ENCODE data around the gene ACOX2.

ACOX2 gene

DNA sequence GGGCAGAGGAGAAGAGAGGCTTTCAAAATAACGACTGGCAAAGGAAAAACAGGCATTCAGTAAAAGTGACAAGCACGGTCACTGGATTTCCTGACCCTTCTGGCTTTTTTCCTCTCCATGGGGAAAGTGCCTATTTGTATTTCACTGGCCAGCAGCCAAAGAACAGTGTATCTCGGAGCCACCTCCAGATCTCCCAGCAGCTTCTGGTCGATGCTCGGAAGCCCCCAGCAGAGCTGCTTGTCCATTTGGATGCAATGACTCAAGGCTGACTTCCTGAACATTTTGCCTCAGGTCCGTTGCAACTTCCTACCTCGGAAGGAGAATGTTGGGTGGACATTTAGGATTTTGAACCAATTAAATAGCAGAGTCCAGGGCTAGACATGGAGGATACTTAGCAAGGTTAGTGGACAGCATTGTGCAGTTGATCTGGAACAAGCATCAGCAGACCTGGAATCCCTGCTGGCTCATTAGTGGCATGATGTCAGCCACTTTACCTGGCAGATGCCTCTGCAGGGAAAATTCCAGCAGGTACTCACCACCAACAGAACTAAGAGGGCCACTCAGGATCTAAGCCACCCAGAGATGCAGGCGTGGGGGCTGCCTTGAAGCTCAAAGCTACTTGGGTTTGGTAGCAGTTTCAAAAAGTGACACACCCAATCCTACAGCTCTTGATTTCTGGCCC is 39.1 kb upstream of the ACOX2 start:
- Histone ChIP-seq H3K4me1 (ENCODE audit: control insufficient read depth, insufficient read depth, low read length) (peaks cover 53% of the 10 kb centered on the region), H3K27me3 (ENCODE audit: control insufficient read depth, insufficient read depth, low read length, poor library complexity, severe bottlenecking) (peaks cover 3% of the 10 kb centered on the region), H3K4me3 (ENCODE audit: insufficient read depth, low read depth, low read length) (no peak overlapping the region), H3K27ac (ENCODE audit: insufficient read depth, low read depth, low read length, poor library complexity, severe bottlenecking) (no peak overlapping the region), H3K9me3 (ENCODE audit: control insufficient read depth, low read length) (no peaks in the 10 kb centered on the region), H3K36me3 (ENCODE audit: control insufficient read depth, insufficient read depth, low read length) (no peaks in the 10 kb centered on the region)
- WGBS, 2 experiments: 77 to 79% methylated on average over 8 of the region's 8 CpGs

DNA sequence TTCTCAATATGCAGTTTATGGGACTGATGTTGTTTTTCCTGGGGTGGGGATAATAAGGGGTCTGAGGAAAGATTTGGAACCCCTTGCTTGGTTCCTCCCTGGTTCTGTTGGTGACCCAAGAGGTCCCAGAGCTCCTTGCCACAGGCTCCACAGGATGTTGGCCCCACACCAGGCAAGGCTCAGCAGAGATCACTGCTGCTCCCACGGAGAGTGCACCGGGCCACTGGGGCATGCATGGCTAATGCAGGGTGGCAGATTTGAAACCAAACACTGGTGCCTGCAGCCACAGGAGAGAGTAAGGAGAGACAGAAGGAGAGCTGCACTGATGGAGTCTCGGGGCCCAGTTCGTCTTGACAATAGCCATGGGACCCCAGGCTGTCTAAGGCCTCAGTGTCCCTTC is 37.7 kb upstream of the ACOX2 start:
- Histone ChIP-seq H3K36me3 (ENCODE audit: control insufficient read depth, insufficient read depth, low read length) (no peaks in the 10 kb centered on the region), H3K4me1 (ENCODE audit: control insufficient read depth, insufficient read depth, low read length) (peaks cover 39% of the 10 kb centered on the region), H3K27ac (ENCODE audit: insufficient read depth, low read depth, low read length, poor library complexity, severe bottlenecking) (no peak overlapping the region), H3K9me3 (ENCODE audit: control insufficient read depth, low read length) (no peaks in the 10 kb centered on the region), H3K4me3 (ENCODE audit: insufficient read depth, low read depth, low read length) (no peak overlapping the region), H3K27me3 (ENCODE audit: control insufficient read depth, insufficient read depth, low read length, poor library complexity, severe bottlenecking) (peaks cover 3% of the 10 kb centered on the region)
- WGBS, 2 experiments: 92 to 93% methylated on average over 4 of the region's 4 CpGs

DNA sequence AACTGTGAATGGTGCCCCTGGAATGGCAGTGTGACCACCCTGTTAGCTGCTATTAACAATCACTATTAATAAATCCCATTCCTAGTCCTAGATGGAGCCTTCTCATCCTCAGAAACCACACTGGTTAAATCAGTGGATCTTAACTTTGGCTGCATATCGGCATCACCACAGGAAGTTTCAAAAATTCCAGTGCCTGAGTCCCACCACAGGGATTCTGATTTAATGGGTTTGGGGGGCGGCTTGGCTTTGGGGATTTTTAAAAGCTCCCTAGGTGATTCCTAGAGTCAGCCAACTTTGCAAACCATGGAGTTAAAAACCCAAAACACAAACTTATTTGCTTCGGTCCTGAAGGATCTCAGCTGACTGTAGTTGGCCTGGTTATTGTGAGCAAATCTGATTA is 37.1 kb upstream of the ACOX2 start:
- Histone ChIP-seq H3K4me1 (ENCODE audit: control insufficient read depth, insufficient read depth, low read length) (peaks cover 35% of the 10 kb centered on the region), H3K9me3 (ENCODE audit: control insufficient read depth, low read length) (no peaks in the 10 kb centered on the region), H3K27ac (ENCODE audit: insufficient read depth, low read depth, low read length, poor library complexity, severe bottlenecking) (no peak overlapping the region), H3K27me3 (ENCODE audit: control insufficient read depth, insufficient read depth, low read length, poor library complexity, severe bottlenecking) (peaks cover under 1% of the 10 kb centered on the region), H3K36me3 (ENCODE audit: control insufficient read depth, insufficient read depth, low read length) (no peaks in the 10 kb centered on the region), H3K4me3 (ENCODE audit: insufficient read depth, low read depth, low read length) (no peak overlapping the region)
- WGBS, 2 experiments: 72 to 75% methylated on average over 3 of the region's 3 CpGs

DNA sequence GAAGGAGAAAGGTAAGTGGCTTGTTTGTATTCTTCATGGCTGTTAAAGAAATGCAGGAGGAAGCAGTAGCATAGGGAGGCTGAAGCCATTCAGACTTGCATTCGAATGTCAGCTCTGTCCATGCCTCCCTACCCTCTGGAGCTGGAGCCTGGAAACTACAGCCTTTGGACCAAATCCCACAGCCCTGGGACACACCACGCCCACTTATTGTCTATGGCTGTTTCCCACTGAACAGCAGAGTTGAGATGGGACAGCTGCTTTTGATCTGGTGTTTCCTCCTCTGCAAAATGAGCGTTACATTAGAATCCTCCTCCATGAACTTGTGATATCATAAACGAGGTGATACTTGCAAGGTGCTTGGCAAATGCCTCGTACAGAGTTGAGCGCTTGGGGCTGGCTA is 36.6 kb upstream of the ACOX2 start:
- WGBS, 2 experiments: 89 to 93% methylated on average over 6 of the region's 6 CpGs
- no peaks in the 10 kb centered on the region for H3K9me3 ChIP-seq (ENCODE audit: control insufficient read depth, low read length)
- no peak overlapping the region for H3K4me3 ChIP-seq (ENCODE audit: insufficient read depth, low read depth, low read length)
- no peaks in the 10 kb centered on the region for H3K27me3 ChIP-seq (ENCODE audit: control insufficient read depth, insufficient read depth, low read length, poor library complexity, severe bottlenecking)
- H3K4me1 ChIP-seq (ENCODE audit: control insufficient read depth, insufficient read depth, low read length): peaks cover 35% of the 10 kb centered on the region
- no peaks in the 10 kb centered on the region for H3K36me3 ChIP-seq (ENCODE audit: control insufficient read depth, insufficient read depth, low read length)
- H3K27ac ChIP-seq (ENCODE audit: insufficient read depth, low read depth, low read length, poor library complexity, severe bottlenecking): no peak overlapping the region

DNA sequence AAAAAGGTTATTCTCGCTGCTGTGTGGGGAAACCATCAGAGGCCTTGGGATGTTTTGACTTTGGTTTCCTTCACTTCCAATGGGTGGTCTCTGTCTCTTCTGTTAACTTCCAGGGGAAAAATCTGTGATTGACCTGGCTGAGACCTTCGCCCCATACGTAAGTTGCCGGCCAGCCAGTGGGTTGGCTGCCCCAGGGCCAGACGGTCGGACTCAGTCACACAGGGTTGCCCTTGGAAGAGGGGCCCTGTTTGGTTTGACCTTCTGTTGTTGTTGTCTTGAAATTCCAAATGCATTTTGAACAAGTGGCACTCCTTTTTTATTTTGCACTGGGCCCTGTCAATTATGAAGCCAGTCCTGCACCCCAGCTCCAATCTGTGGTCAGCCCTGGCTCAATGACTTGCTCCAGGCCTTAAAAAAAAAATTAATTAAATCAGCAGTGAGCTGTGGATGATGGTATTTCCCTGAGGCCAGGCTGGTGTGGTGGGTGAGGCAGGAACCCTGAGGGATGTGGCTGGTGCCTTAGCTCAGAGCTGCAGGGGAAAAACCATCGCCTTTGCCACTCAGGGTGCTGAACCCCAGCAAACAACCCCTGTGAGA is 35.7 kb upstream of the ACOX2 start:
- no peaks in the 10 kb centered on the region for H3K36me3 ChIP-seq (ENCODE audit: control insufficient read depth, insufficient read depth, low read length)
- no peaks in the 10 kb centered on the region for H3K27me3 ChIP-seq (ENCODE audit: control insufficient read depth, insufficient read depth, low read length, poor library complexity, severe bottlenecking)
- WGBS, 2 experiments: 93 to 98% methylated on average over 7 of the region's 7 CpGs
- H3K4me1 ChIP-seq (ENCODE audit: control insufficient read depth, insufficient read depth, low read length): peaks cover 32% of the 10 kb centered on the region
- H3K27ac ChIP-seq (ENCODE audit: insufficient read depth, low read depth, low read length, poor library complexity, severe bottlenecking): no peak overlapping the region
- H3K4me3 ChIP-seq (ENCODE audit: insufficient read depth, low read depth, low read length): no peak overlapping the region
- H3K9me3 ChIP-seq (ENCODE audit: control insufficient read depth, low read length): no peaks in the 10 kb centered on the region

DNA sequence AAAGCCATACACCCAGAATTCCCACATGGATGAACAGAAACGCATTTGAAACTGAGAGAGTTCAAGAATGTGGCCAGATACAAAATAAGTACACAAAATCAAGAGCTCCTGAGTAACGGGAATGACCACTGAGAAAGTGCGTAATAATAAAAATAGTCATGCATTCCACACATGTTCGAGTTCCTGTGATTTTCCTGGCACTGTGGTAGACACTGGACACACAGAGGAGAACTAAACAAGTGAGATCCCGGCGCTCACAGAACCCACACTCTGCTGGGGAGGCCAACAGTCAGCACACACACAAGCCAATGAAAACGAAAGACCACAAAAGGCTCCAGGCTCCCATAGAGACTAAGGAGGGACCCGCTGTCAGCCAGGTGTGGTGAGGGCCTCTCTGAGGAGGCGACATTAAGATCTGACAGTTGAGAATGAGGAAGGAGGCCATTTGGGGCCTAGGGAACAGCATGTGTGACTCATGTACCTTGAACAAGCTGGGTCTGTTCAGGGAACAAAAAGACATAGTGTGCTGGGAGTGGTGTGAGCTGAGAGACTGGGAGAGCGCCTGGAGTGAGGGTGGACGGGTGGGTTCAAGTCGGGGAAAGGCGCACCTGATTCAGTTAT is 35.1 kb upstream of the ACOX2 start:
- Histone ChIP-seq H3K27me3 (ENCODE audit: control insufficient read depth, insufficient read depth, low read length, poor library complexity, severe bottlenecking) (no peaks in the 10 kb centered on the region), H3K4me1 (ENCODE audit: control insufficient read depth, insufficient read depth, low read length) (peaks cover 26% of the 10 kb centered on the region), H3K36me3 (ENCODE audit: control insufficient read depth, insufficient read depth, low read length) (no peaks in the 10 kb centered on the region), H3K4me3 (ENCODE audit: insufficient read depth, low read depth, low read length) (no peak overlapping the region), H3K9me3 (ENCODE audit: control insufficient read depth, low read length) (no peaks in the 10 kb centered on the region), H3K27ac (ENCODE audit: insufficient read depth, low read depth, low read length, poor library complexity, severe bottlenecking) (no peak overlapping the region)
- 92 to 93% methylated on average over 13 of the region's 13 CpGs for WGBS, 2 experiments

DNA sequence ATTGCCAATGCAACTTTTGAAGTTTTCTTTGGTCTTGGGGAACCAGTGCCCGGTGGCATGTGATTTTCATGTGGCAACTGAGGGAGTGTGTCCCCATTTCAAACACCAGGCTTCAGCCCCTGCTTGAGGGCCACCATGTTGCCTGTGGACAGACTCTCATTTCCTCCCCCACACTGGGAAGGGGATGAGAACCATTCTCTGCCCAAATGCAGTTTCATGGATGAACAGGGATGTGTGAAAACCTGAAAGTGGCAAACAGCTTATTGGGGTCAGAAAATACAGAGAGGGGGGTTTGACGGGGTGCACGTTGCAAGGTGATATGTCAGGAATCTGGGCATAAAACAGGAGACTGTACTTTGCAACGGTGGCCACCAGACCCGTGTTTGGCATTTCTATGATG is 33.9 kb upstream of the ACOX2 start:
- Histone ChIP-seq H3K4me1 (ENCODE audit: control insufficient read depth, insufficient read depth, low read length) (peaks cover 28% of the 10 kb centered on the region), H3K4me3 (ENCODE audit: insufficient read depth, low read depth, low read length) (no peak overlapping the region), H3K27ac (ENCODE audit: insufficient read depth, low read depth, low read length, poor library complexity, severe bottlenecking) (no peak overlapping the region), H3K9me3 (ENCODE audit: control insufficient read depth, low read length) (no peaks in the 10 kb centered on the region), H3K27me3 (ENCODE audit: control insufficient read depth, insufficient read depth, low read length, poor library complexity, severe bottlenecking) (no peaks in the 10 kb centered on the region), H3K36me3 (ENCODE audit: control insufficient read depth, insufficient read depth, low read length) (no peaks in the 10 kb centered on the region)
- WGBS, 2 experiments: 95 to 96% methylated on average over 5 of the region's 5 CpGs

DNA sequence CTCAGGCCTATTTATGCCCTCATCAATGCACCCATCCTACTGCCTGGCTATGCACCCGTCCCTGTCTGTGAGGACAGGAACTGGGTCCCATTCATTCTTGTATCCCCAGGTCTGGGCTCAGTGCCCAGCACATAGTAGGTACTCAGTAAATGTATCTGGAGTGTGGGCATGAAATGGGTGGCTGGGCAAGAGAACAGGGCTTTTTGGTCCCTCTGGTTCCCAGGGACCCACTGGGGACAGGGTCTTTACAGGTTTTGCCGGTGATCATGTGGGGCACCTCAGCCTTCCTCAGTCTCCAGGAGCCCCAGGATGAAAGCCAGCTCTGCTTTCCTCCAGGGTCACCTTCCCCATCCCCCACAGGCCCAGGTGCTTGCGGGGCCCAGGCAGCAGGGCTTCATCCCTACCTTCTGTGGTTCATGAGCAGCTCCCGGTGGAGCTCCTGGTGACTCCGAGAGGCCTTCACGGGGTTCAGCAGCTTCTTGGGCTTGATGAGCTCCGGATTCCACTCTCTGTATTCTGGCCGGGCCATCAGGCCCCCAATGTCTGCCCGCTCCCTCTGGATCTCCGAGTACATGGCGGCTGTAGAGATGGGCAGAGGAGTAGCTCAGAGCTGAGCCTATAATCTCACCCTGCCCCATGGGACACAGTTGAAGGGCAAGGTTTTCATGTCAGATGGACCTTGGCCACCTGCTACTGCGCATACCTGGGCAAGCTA is 32.5 kb upstream of the ACOX2 start:
- peaks cover 21% of the 10 kb centered on the region for H3K4me1 ChIP-seq (ENCODE audit: control insufficient read depth, insufficient read depth, low read length)
- H3K27me3 ChIP-seq (ENCODE audit: control insufficient read depth, insufficient read depth, low read length, poor library complexity, severe bottlenecking): no peaks in the 10 kb centered on the region
- H3K4me3 ChIP-seq (ENCODE audit: insufficient read depth, low read depth, low read length): no peak overlapping the region
- H3K9me3 ChIP-seq (ENCODE audit: control insufficient read depth, low read length): no peaks in the 10 kb centered on the region
- H3K36me3 ChIP-seq (ENCODE audit: control insufficient read depth, insufficient read depth, low read length): no peaks in the 10 kb centered on the region
- WGBS, 2 experiments: 95% methylated on average over 12 of the region's 12 CpGs
- H3K27ac ChIP-seq (ENCODE audit: insufficient read depth, low read depth, low read length, poor library complexity, severe bottlenecking): no peak overlapping the region

DNA sequence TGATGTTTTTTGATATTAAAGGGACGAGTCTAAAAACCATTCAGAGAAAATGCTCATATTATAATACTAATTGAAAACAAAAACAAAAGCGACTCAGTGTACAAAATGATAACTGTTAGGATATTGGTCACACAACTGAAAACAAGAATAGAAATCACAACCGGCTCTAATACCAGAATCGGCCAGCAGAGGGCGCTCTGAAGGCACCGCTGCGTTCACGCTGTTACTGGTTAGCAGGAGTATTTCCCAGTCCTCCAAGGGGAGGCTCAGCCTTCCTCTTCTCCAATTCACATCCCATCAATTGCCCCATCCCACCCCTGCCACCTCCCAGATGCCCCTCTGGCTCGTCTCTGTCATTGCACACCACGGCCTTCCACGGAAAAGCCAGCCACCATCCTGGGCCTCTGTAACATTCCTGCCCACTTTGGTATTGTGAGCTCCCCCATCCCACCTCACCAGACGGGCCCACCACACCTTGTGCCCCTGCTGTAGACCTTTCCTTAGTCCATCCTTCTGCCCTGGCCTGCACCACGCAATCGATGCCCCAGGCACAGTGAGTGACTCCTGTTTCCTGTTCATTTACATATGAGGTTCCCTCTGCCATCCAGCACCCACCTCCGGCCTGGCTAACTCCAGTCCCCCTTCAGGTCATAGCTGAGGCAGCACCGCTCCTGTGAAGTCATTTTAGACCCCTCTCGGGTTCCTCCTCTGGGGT is 31.7 kb upstream of the ACOX2 start:
- H3K27ac ChIP-seq (ENCODE audit: insufficient read depth, low read depth, low read length, poor library complexity, severe bottlenecking): no peak overlapping the region

DNA sequence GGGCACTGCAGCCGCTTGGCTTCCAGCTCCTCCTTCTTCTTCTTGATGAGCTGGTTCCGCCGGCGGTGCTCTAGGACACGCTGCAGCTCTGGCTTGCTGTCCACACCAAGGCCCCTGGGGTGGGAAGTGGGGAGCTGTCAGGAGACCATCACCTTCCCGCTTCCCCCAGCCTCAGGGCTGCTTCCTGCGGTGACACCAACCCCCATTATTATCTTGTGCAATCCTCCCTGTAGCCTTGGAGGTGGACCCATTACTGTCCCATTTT is 30.2 kb upstream of the ACOX2 start:
- no peaks in the 10 kb centered on the region for H3K36me3 ChIP-seq (ENCODE audit: control insufficient read depth, insufficient read depth, low read length)
- no peak overlapping the region for H3K27ac ChIP-seq (ENCODE audit: insufficient read depth, low read depth, low read length, poor library complexity, severe bottlenecking)
- H3K27me3 ChIP-seq (ENCODE audit: control insufficient read depth, insufficient read depth, low read length, poor library complexity, severe bottlenecking): no peaks in the 10 kb centered on the region
- H3K9me3 ChIP-seq (ENCODE audit: control insufficient read depth, low read length): no peaks in the 10 kb centered on the region
- no peak overlapping the region for H3K4me3 ChIP-seq (ENCODE audit: insufficient read depth, low read depth, low read length)
- WGBS, 2 experiments: 90 to 92% methylated on average over 5 to 7 of the region's 7 CpGs
- peaks cover 13% of the 10 kb centered on the region for H3K4me1 ChIP-seq (ENCODE audit: control insufficient read depth, insufficient read depth, low read length)

More for the DNA sequence above, 31.7 kb upstream of the ACOX2 start:
- no peak overlapping the region for H3K4me3 ChIP-seq (ENCODE audit: insufficient read depth, low read depth, low read length)
- H3K9me3 ChIP-seq (ENCODE audit: control insufficient read depth, low read length): no peaks in the 10 kb centered on the region
- WGBS, 2 experiments: 38 to 40% methylated on average over 16 of the region's 17 CpGs
- peaks cover 14% of the 10 kb centered on the region for H3K4me1 ChIP-seq (ENCODE audit: control insufficient read depth, insufficient read depth, low read length)
- no peaks in the 10 kb centered on the region for H3K27me3 ChIP-seq (ENCODE audit: control insufficient read depth, insufficient read depth, low read length, poor library complexity, severe bottlenecking)
- no peaks in the 10 kb centered on the region for H3K36me3 ChIP-seq (ENCODE audit: control insufficient read depth, insufficient read depth, low read length)

Data from ectodermal cell (in vitro differentiated cells).